B cell (primary cell): ENCODE data around the gene RARRES1. TPM values are rescaled to one million over a fixed set of nuclear protein-coding genes. Genes with fewer than 3 reads are reported as not detected.

Experiments
- ATAC-seq: fragments of 200-7000 bp; cut with Tn5 transposase; one replicate; pipeline ENCODE4 v1.10.0; 2021; ENCODE audit warnings: low read depth, mild to moderate bottlenecking, moderate number of reproducible peaks, moderate library complexity
- CTCF ChIA-PET: fragments of 350-600 bp; sonication (Branson Sonifier 250); formaldehyde crosslinking; loops from one replicate; lab custom pipeline; 2021; ENCODE audit warnings: antibody characterized with exemption, inconsistent platforms; lab: Charles Lee
- POLR2A ChIA-PET: fragments of 350-600 bp; sonication (Branson Sonifier 250); formaldehyde crosslinking; loops from one replicate; lab custom pipeline; 2021; ENCODE audit warnings: antibody characterized with exemption; lab: Charles Lee
- DNase-seq: peaks from one replicate; pipeline ENCODE4 v3.0.0; 2013
- H2AFZ ChIP-seq: 2 replicates; pipeline ENCODE4 v1.6.1; 2012; ENCODE audit warnings: mild to moderate bottlenecking, low read depth, low read length; ENCODE audit not compliant: insufficient read depth, poor library complexity, severe bottlenecking
- H3K27ac ChIP-seq, 2 donors: 1 replicate in 1 of 2; 2 replicates in 1 of 2; pipeline ENCODE4 v1.5.1; 2012 to 2013; ENCODE audit warnings: low read length in 2 of 2, mild to moderate bottlenecking in 2 of 2, moderate library complexity in 1 of 2
- H3K27me3 ChIP-seq, 4 experiments: fragments of 200-600 bp in 1 of 4; sonication (generic) in 1 of 4; replicated peaks in 1 of 4; 1 replicate in 2 of 4; 2 replicates in 2 of 4; pipeline versions ENCODE4 v1.6.1 to v1.7.0; 2013 to 2016; ENCODE audit warnings: low read length in 3 of 4, mild to moderate bottlenecking in 2 of 4, mixed read lengths in 1 of 4, moderate library complexity in 1 of 4; ENCODE audit not compliant: insufficient read depth in 4 of 4, control insufficient read depth in 3 of 4; ENCODE audit errors: control extremely low read depth in 1 of 4
- H3K36me3 ChIP-seq, 2 experiments: replicated peaks in 1 of 2; 1 replicate in 1 of 2; 2 replicates in 1 of 2; pipeline versions ENCODE4 v1.6.1 to v1.7.1; 2013; ENCODE audit warnings: low read length in 1 of 2; ENCODE audit not compliant: insufficient read depth in 2 of 2, control insufficient read depth in 1 of 2; ENCODE audit errors: control extremely low read depth in 1 of 2, extremely low read depth in 1 of 2
- H3K4me1 ChIP-seq, 2 donors: fragments of 200-600 bp in 1 of 2; sonication (generic) in 1 of 2; 1 replicate in 1 of 2; 2 replicates in 1 of 2; pipeline versions ENCODE4 v1.5.1 to v1.6.1; 2013 to 2017; ENCODE audit warnings: low read length in 2 of 2; ENCODE audit not compliant: control insufficient read depth in 2 of 2, insufficient read depth in 2 of 2
- H3K4me2 ChIP-seq: replicated peaks from 2 replicates; pipeline ENCODE3; 2012; ENCODE audit warnings: mild to moderate bottlenecking, low read depth, low read length; ENCODE audit not compliant: poor library complexity, severe bottlenecking
- H3K4me3 ChIP-seq, 5 experiments: fragments of 200-600 bp in 1 of 5; sonication (generic) in 1 of 5; 1 replicate in 3 of 5; 2 replicates in 2 of 5; pipeline versions ENCODE4 v1.5.1 to v1.7.0; 2011 to 2016; ENCODE audit warnings: low read length in 4 of 5, mild to moderate bottlenecking in 4 of 5, low read depth in 2 of 5, control low read depth in 1 of 5, moderate library complexity in 1 of 5; ENCODE audit not compliant: insufficient read depth in 1 of 5; ENCODE audit errors: control extremely low read depth in 1 of 5, extremely low read depth in 1 of 5
- H3K79me2 ChIP-seq: fragments of 200-600 bp; sonication (generic); one replicate; pipeline ENCODE4 v1.6.0; 2016; ENCODE audit warnings: low read length; ENCODE audit not compliant: control insufficient read depth, insufficient read depth
- H3K9ac ChIP-seq: fragments of 200-600 bp; sonication (generic); 2 replicates; pipeline ENCODE4 v1.6.1; 2017; ENCODE audit warnings: mild to moderate bottlenecking, low read length, moderate library complexity
- H3K9me3 ChIP-seq, 3 donors: one replicate each; pipeline versions ENCODE4 v1.6.1 to v1.7.1; 2013; ENCODE audit warnings: low read length in 2 of 3; ENCODE audit not compliant: control insufficient read depth in 2 of 3, insufficient read depth in 1 of 3; ENCODE audit errors: control extremely low read depth in 1 of 3
- H4K20me1 ChIP-seq: 2 replicates; pipeline ENCODE4 v1.6.0; 2012; ENCODE audit warnings: mild to moderate bottlenecking, low read length; ENCODE audit not compliant: insufficient read depth, control insufficient read depth, poor library complexity, severe bottlenecking
- H3K27ac Mint-ChIP-seq: one replicate; pipeline ENCODE4 v1.8.0; 2021; ENCODE audit warnings: mixed read lengths
- H3K27me3 Mint-ChIP-seq: one replicate; pipeline ENCODE4 v1.8.0; 2021; ENCODE audit warnings: mixed read lengths
- H3K4me1 Mint-ChIP-seq: one replicate; pipeline ENCODE4 v1.8.0; 2021; ENCODE audit warnings: mixed read lengths
- H3K4me3 Mint-ChIP-seq: one replicate; pipeline ENCODE4 v1.8.0; 2021; ENCODE audit warnings: mixed read lengths
- H3K9me3 Mint-ChIP-seq: one replicate; pipeline ENCODE4 v1.8.0; 2022; ENCODE audit warnings: mixed read lengths; ENCODE audit not compliant: insufficient read depth
- CTCF ChIP-seq: fragments of 200-600 bp; IDR thresholded peaks from one replicate; pipeline ENCODE4 v1.8.0; 2022; ENCODE audit warnings: antibody characterized with exemption, mild to moderate bottlenecking
- EZH2 ChIP-seq: IDR thresholded peaks from 2 replicates; pipeline ENCODE4 v1.6.1; 2012; ENCODE audit warnings: borderline replicate concordance, low read depth, mild to moderate bottlenecking, moderate library complexity, low read length; ENCODE audit not compliant: insufficient read depth, poor library complexity, severe bottlenecking
- WGBS: methylation state at CpG from one replicate; pipeline ENCODE4 v1.1.5; 2013; ENCODE audit warnings: missing lambda C conversion rate; ENCODE audit not compliant: insufficient coverage; 5-methylcytosine and 5-hydroxymethylcytosine counted together
- intact Hi-C: fragments of 100-400 bp; cut with micrococcal nuclease; formaldehyde crosslinking; loops from one replicate; pipeline ENCODE4 v1.10.0; 2022
- polyA plus RNA-seq: library from polyadenylated mRNA; depleted of rRNA; stranded (reverse); fragments of >200 nt; gene quantifications from 2 replicates; pipeline ENCODE4 v1.2.3, GENCODE V29; 2012
- total RNA-seq, 2 donors: library from RNA; stranded (reverse); fragments of 120-200 nt in 1 of 2; gene quantifications; 1 replicate in 1 of 2; 2 replicates in 1 of 2; pipeline versions ENCODE4 v1.2.3 to v1.2.4, GENCODE V29; 2013 to 2022

RARRES1 gene
- total and polyA plus RNA-seq, 2 donors (not counting 1 experiment from before 2014, with no cell fraction given) = not detected

GRCh38 chr3:158769549-158769948 is 37.3 kb upstream of the RARRES1 start:
- CTCF ChIA-PET = no interaction called here
- Histone ChIP-seq H3K9me3 (no peaks in the 10 kb centered on the region), H3K4me1 (no peaks in the 10 kb centered on the region), H2AFZ (no peak overlapping the region), H3K4me3 (no peak overlapping the region), H3K36me3 (no peaks in the 10 kb centered on the region), H3K4me2 (no peak overlapping the region), H3K9ac (no peak overlapping the region), H4K20me1 (no peaks in the 10 kb centered on the region), H3K27me3 (no peaks in the 10 kb centered on the region), H3K27ac (no peak overlapping the region), H3K79me2 (no peaks in the 10 kb centered on the region)
- TF ChIP-seq EZH2 (no peak), CTCF (no peak)
- DNase-seq (no peak), ATAC-seq (no peak)
- intact Hi-C loops = no loop called here
- POLR2A ChIA-PET = no interaction called here
- 100% methylated on average over 2 of the region's 4 CpGs for WGBS
- H3K4me1 Mint-ChIP-seq = no peaks in the 10 kb centered on the region
- no peaks in the 10 kb centered on the region for H3K9me3 Mint-ChIP-seq
- no peaks in the 10 kb centered on the region for H3K27me3 Mint-ChIP-seq
- H3K4me3 Mint-ChIP-seq = no peak overlapping the region
- no peak overlapping the region for H3K27ac Mint-ChIP-seq

- no peaks in the 10 kb centered on the region for H3K4me1 Mint-ChIP-seq
- Histone ChIP-seq H4K20me1 (no peaks in the 10 kb centered on the region), H3K36me3 (no peaks in the 10 kb centered on the region), H3K79me2 (no peaks in the 10 kb centered on the region), H3K9me3 (no peaks in the 10 kb centered on the region), H3K4me2 (no peak overlapping the region), H3K9ac (no peak overlapping the region), H3K27me3 (no peaks in the 10 kb centered on the region), H3K4me3 (no peak overlapping the region), H3K27ac (no peak overlapping the region), H3K4me1 (no peaks in the 10 kb centered on the region), H2AFZ (no peak overlapping the region)
- TF ChIP-seq CTCF (no peak), EZH2 (no peak)
- no peaks in the 10 kb centered on the region for H3K27me3 Mint-ChIP-seq
- intact Hi-C loops = no loop called here
- H3K27ac Mint-ChIP-seq = no peak overlapping the region
- no peak overlapping the region for H3K4me3 Mint-ChIP-seq
- 92% methylated on average over 2 of the region's 8 CpGs for WGBS
- H3K9me3 Mint-ChIP-seq = no peaks in the 10 kb centered on the region
- ATAC-seq (no peak), DNase-seq (no peak)
- POLR2A ChIA-PET = no interaction called here
- CTCF ChIA-PET = no interaction called here
Measured at GRCh38 chr3:158768881-158769543, 36.8 kb upstream of the RARRES1 start.
